ENCODE data around the gene TMEM154.

TMEM154 gene

GRCh38 chr4:152672206-152673092, 7.3 kb downstream of the TMEM154 start:
- no peak overlapping the region for H3K4me3 ChIP-seq (ENCODE audit: low read length)
- peaks cover 20% of the 10 kb centered on the region for H3K4me1 ChIP-seq (ENCODE audit: low read length)
- peaks cover under 1% of the 10 kb centered on the region for H3K27me3 ChIP-seq (ENCODE audit: low read depth, low read length)
- no peaks in the 10 kb centered on the region for H3K79me2 ChIP-seq (ENCODE audit: low read length)
- H2AFZ ChIP-seq (ENCODE audit: low read depth, low read length) = no peak overlapping the region
- H3K36me3 ChIP-seq (replicated peaks; ENCODE audit: low read depth, low read length) = no peaks in the 10 kb centered on the region
- TF ChIP-seq CTCF (IDR thresholded peaks at IDR 0.05; ENCODE audit: low read depth, low read length) = no peak
- no peak for TF ChIP-seq EZH2phosphoT487 (IDR thresholded peaks at IDR 0.05; ENCODE audit: low read depth)
- no peaks in the 10 kb centered on the region for H4K20me1 ChIP-seq (ENCODE audit: insufficient read depth, low read length)
- no peak overlapping the region for H3K27ac ChIP-seq (ENCODE audit: low read length)
- H3K9ac ChIP-seq (ENCODE audit: low read length) = no peak overlapping the region
- H3K9me3 ChIP-seq (ENCODE audit: insufficient read depth, low read length) = no peaks in the 10 kb centered on the region
- H3K4me2 ChIP-seq (ENCODE audit: low read length) = no peak overlapping the region

- Histone ChIP-seq H3K4me1 (ENCODE audit: low read length) (peaks cover 21% of the 10 kb centered on the region), H3K9me3 (ENCODE audit: insufficient read depth, low read length) (peaks cover 6% of the 10 kb centered on the region; the same call in 1 of the 2 replicates), H3K4me2 (ENCODE audit: low read length) (no peak overlapping the region), H4K20me1 (ENCODE audit: insufficient read depth, low read length) (no peaks in the 10 kb centered on the region), H3K79me2 (ENCODE audit: low read length) (no peaks in the 10 kb centered on the region), H3K4me3 (ENCODE audit: low read length) (no peak overlapping the region), H3K27me3 (ENCODE audit: low read depth, low read length) (no peaks in the 10 kb centered on the region; the same call in 1 of the 2 replicates), H2AFZ (ENCODE audit: low read depth, low read length) (no peak overlapping the region), H3K9ac (ENCODE audit: low read length) (no peak overlapping the region), H3K36me3 (replicated peaks; ENCODE audit: low read depth, low read length) (no peaks in the 10 kb centered on the region), H3K27ac (ENCODE audit: low read length) (no peak overlapping the region)
- TF ChIP-seq EZH2phosphoT487 (IDR thresholded peaks at IDR 0.05; ENCODE audit: low read depth) (no peak), CTCF (IDR thresholded peaks at IDR 0.05; ENCODE audit: low read depth, low read length) (no peak)
Observed at GRCh38 chr4:152668338-152668964, 11.3 kb downstream of the TMEM154 start.

- H4K20me1 ChIP-seq (ENCODE audit: insufficient read depth, low read length) = no peaks in the 10 kb centered on the region
- H3K4me1 ChIP-seq (ENCODE audit: low read length) = peaks cover 28% of the 10 kb centered on the region
- no peak overlapping the region for H3K9ac ChIP-seq (ENCODE audit: low read length)
Observed at GRCh38 chr4:152667781-152668180, 12.0 kb downstream of the TMEM154 start.

More at GRCh38 chr4:152667781-152668180, 12.0 kb downstream of the TMEM154 start:
- Histone ChIP-seq H3K27me3 (ENCODE audit: low read depth, low read length) (no peaks in the 10 kb centered on the region; the same call in 1 of the 2 replicates), H3K36me3 (replicated peaks; ENCODE audit: low read depth, low read length) (no peaks in the 10 kb centered on the region), H2AFZ (ENCODE audit: low read depth, low read length) (no peak overlapping the region), H3K79me2 (ENCODE audit: low read length) (no peaks in the 10 kb centered on the region), H3K4me3 (ENCODE audit: low read length) (no peak overlapping the region), H3K9me3 (ENCODE audit: insufficient read depth, low read length) (peaks cover 7% of the 10 kb centered on the region; the same call in 1 of the 2 replicates), H3K27ac (ENCODE audit: low read length) (no peak overlapping the region), H3K4me2 (ENCODE audit: low read length) (no peak overlapping the region)
- TF ChIP-seq EZH2phosphoT487 (IDR thresholded peaks at IDR 0.05; ENCODE audit: low read depth) (no peak), CTCF (IDR thresholded peaks at IDR 0.05; ENCODE audit: low read depth, low read length) (no peak)
